HCEC 1CT (cell line): ENCODE data around the gene RPS6KB2.

ENCODE experiments used
- DNase-seq: peaks from one replicate; pipeline ENCODE4 v3.0.0-alpha.2; 2017

RPS6KB2 gene

GRCh38 chr11:67431346-67432249, 3.3 kb downstream of the RPS6KB2 start:
- no peak for DNase-seq

GRCh38 chr11:67432655-67433349, 4.5 kb downstream of the RPS6KB2 start:
- no peak for DNase-seq

GRCh38 chr11:67433536-67434394, 5.5 kb downstream of the RPS6KB2 start:
- DNase-seq, result no peak

- no peak for DNase-seq
Measured at GRCh38 chr11:67434395-67434881, 6.1 kb downstream of the RPS6KB2 start.

- no peak for DNase-seq
Measured at GRCh38 chr11:67435031-67435726, 6.9 kb downstream of the RPS6KB2 start.

GRCh38 chr11:67435727-67436458, 7.6 kb downstream of the RPS6KB2 start:
- no peak for DNase-seq

GRCh38 chr11:67436459-67437081, 8.3 kb downstream of the RPS6KB2 start:
- DNase-seq, result no peak

GRCh38 chr11:67437082-67437808, 9.0 kb downstream of the RPS6KB2 start, which contains the start of gene PTPRCAP:
Gene PTPRCAP (minus strand): TSS chr11:67437682. CDS start chr11:67437619, 63 bp downstream.
- DNase-seq, result no peak

GRCh38 chr11:67437809-67438157, 9.5 kb downstream of the RPS6KB2 start:
- no peak for DNase-seq

- DNase-seq, result no peak
Measured at GRCh38 chr11:67438158-67438902, 10.0 kb downstream of the RPS6KB2 start.

- peak; percentile 25 for DNase-seq
Measured at GRCh38 chr11:67439321-67440228, 11.3 kb downstream of the RPS6KB2 start.

- no peak for DNase-seq
Measured at GRCh38 chr11:67440229-67441097, 12.2 kb downstream of the RPS6KB2 start.

GRCh38 chr11:67441098-67441563, 12.8 kb downstream of the RPS6KB2 start:
- no peak for DNase-seq

GRCh38 chr11:67441731-67442351, 13.5 kb downstream of the RPS6KB2 start:
- no peak for DNase-seq

- DNase-seq, result no peak
Measured at GRCh38 chr11:67442504-67443404, 14.5 kb downstream of the RPS6KB2 start.

GRCh38 chr11:67445515-67445914, 17.2 kb downstream of the RPS6KB2 start:
- no peak for DNase-seq
